GDM1 (cell line): ENCODE results near the gene ARMH1.
"Not testable (repeated sequence)": the region's sequence is repeated elsewhere in the genome, so short reads cannot be mapped to it uniquely, and the experiment has no call there.

Experiments used
- DNase-seq: peaks from one replicate; lab custom pipeline; 2025; lab: John Stamatoyannopoulos, UW

ARMH1 gene

GRCh38 chr1:44723496-44724295, 49.2 kb downstream of the ARMH1 start:
- peak; percentile 82 for DNase-seq

DNA sequence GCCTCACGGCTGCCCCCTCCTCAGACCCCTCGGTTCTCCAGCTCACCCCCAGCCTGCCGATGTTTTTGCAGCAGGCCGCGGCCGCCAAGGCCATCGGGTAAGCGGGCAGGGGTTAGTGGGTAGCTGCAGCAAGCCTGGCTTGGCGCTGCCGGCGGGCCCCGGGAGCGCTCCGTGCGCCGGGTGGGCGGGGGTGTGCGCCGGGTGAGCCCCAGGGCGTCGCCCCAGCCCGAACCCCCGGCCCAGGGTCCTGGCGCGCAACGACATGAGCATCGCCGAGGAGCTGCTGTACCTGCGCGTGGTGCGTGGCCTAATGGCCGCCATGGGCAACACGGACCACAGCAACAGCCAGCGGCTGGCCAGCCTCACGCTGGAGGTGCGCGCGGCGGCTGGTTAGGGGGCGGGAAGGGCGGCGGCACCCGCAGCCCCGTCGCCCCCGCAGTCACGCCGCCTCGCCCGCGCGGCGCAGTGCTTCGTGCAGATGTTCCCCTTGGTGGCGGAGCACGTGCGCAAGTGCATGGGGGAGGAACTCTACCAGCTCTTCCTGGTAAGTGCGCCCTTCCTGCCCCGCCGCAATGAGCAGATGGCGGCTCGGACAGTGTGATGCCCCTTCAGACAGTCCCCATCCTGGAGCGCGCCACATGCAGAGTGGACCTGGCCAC, 49.9 kb downstream of the ARMH1 start:
- no peak for DNase-seq

GRCh38 chr1:44724955-44725698, 50.6 kb downstream of the ARMH1 start:
- no peak for DNase-seq

- peak; percentile 86 for DNase-seq
These were observed 56.4 kb downstream of the ARMH1 start, which contains the start of gene RNU5D-1 for GRCh38 chr1:44730741-44731512. TSS of gene RNU5D-1 (minus strand) at chr1:44731170.

DNA sequence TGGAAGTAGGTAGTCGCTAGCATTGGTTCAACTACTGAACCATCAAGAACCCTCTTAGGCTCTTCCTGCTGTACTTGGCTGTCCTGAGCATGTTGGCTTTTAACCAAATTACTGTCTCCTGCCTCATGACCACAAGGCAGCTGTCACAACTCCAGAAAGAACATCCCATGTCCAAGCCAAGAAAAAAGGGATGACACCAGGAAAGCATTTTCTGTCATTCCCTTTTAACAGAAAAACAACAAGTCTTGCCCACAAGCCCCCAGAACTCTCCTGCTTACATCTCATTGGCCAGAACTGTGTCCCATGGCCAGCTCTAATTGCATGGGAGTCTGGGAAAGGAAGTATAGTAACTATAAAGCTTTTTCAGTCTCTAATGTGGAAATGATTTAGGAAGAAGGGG, 58.9 kb downstream of the ARMH1 start:
- no peak for DNase-seq

GRCh38 chr1:44733784-44734183, 59.3 kb downstream of the ARMH1 start:
- DNase-seq: no peak

DNA sequence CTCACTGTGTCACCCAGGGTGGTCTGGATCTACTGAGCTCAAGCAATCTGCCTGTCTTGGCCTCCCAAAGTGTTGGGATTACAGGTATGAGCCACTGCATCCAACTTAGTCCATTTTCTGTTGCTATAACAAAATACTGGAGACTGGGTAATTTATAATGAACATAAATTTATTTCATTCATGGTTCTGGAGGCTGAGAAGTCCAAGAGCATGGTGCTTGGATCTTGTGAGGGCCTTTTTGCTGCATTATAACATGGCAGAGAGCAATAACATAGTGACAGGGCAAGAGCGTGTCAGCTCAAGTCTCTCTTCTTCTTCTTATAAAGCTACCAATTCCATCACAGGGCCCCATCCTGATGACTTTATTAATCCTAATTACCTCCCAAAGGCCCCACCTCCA, 61.5 kb downstream of the ARMH1 start:
- DNase-seq: no peak

GRCh38 chr1:44738953-44739306, 64.4 kb downstream of the ARMH1 start:
- DNase-seq: not testable (repeated sequence)

DNA sequence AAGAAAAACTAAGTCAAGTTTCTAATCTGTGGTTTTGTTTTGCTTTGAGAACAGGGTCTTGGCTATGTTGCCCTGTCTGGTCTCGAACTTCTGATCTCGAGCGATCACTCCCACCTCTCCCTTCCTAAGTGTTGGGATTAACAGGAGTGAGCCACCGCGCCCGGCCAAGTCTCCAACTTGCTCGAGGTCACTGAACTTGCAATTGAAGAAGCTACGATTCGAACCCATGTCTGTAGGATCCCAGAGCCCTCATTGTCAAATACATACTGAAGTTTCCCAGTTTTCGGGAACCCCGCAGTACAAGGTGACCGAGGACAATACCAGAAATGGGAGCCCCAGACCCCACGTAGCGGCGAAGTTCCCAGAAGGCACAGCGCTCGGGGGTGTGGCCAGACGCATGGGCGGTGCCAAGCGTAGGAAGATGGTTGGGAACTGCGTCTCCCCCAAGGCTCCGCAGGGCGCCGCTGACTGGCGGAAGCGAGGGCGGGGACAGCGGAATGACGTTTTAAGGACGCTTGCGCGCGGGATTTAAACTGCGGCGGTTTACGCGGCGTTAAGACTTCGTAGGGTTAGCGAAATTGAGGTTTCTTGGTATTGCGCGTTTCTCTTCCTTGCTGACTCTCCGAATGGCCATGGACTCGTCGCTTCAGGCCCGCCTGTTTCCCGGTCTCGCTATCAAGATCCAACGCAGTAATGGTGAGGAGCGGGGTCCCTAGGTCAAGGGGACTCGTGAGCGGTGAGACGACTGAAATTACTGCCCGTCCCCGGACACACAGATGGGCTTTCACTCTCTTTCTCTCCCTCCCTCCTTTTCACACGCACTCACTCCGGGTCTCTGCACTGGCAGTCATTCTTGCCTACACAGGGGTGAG, 65.0 kb downstream of the ARMH1 start, which contains the start of gene KIF2C:
TSS of gene KIF2C (plus strand) at position 531 of the 872 bp plus-strand sequence. CDS start at position 627, 96 bp downstream.
- peak; percentile 96 for DNase-seq

DNA sequence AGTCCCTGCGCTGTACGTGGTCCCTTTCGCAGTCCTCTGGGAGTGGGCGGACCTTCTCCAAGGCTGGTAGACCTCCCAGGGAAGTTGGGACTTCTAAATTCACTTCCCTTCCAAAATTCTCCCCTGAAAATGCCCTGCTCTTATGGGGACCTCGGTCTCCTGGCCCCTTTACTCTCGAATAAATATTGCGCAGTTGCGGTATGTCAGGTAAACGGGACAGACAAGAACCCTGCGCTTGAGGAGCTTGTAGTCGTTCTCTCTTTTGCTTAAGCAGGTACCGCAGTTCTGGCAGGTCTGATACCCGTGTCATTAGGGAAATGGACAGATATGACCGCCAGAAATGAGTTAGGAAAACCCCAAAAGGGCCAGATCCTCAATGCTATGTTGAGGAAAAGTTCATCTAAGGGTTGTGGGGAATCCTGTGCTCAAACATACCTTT, 65.7 kb downstream of the ARMH1 start:
- no peak for DNase-seq

- DNase-seq: no peak
These were observed 68.7 kb downstream of the ARMH1 start for GRCh38 chr1:44743211-44743610.

DNA sequence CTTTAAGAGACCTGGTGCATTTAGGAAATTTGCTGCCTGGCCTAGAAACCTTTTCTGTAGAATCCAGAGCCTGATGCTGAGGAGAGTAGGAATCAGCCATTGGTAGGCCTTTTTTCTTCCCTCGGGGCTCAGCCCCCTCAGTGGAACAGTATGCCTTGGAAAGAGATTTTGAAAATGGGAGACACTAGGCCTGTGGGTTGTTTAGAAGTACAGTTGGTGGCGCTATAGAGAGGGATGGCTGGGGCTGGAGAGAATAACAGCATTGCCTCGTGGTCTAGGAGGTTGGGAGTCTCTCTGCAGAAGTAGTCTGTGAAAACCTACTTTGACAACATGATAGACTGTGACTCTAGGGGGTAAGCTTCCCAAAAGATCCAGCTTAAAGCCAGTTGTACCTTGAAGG, 73.4 kb downstream of the ARMH1 start:
- no peak for DNase-seq

- no peak for DNase-seq
These were observed 82.9 kb downstream of the ARMH1 start for GRCh38 chr1:44757420-44757819.

DNA sequence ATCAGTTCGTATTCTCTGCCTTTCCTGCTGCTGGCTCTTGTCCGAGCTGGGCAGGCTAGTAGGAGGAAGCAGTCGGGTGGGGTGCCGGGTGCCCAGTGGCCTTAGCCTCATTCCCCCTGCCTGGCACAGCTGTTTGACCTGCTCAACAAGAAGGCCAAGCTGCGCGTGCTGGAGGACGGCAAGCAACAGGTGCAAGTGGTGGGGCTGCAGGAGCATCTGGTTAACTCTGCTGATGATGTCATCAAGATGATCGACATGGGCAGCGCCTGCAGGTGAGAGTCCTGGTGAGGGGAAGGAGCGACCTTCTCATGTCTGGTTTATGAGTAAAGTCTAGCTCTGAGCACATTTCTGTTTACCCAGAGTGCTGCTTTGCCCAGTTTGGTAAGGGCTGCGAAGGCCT, 84.6 kb downstream of the ARMH1 start:
- DNase-seq: no peak

DNA sequence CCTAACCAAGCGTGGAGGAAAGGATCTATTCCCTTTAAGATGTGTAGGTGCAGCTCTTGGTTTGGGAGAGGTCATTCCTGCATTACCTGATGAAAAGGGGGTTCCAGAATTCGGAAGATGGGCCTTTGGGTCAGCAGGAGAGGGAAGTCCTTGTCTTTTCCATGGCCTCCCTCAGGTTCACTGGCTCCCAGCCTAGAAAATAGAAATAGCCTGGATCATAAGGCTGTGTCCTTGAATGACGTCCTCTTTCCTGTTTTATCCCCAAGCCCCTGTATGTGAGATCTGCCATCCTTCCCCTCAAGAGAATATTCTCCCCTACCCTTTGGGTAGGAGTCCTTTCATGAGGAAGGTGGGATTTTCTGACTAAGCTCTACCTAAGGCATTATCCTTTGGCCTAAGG, 86.4 kb downstream of the ARMH1 start:
- no peak for DNase-seq

GRCh38 chr1:44766421-44766820, 91.9 kb downstream of the ARMH1 start:
- not testable (repeated sequence) for DNase-seq
